ENCODE results near the gene BUD23.

DNA sequence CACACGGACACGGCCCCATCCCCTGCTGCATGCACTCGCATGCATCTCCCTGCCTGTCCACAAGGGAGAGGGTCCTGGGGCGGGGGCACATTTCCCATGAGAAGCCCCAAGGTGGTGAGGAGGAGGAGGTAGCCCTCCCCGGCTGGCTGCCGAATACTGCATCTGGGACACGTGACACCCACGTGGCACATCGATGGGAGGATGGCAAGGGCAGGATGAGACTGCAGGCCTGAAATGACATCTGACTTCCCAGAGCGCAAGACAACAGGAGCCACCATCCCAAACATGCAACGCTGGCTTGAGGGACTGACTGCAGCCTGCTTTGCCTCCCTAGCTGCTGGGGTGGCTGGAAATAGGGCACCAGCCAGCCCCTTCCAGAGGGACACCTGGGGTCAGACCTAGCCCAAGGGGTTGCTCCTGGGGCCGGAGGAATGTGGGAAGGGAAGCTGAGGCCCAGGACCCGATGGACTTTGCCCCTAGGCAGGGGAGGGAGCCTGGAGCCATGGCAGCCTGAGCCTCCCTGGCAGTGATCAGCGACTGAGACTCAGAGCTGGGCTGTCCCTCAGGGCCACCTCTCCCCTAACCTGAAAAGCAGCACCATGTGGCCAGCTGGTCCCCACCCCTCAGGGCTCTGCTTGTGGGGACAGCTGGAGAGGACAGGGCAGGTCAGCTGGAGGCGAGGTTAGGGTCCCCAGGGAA lies 16.1 kb downstream of the BUD23 start:
- TF ChIP-seq POLR2AphosphoS5 (IDR thresholded peaks at IDR 0.05; ENCODE audit: insufficient read depth, low read depth, low read length) (no peak), POLR2A (IDR thresholded peaks at IDR 0.05; ENCODE audit: low read depth, low read length) (no peak), EZH2 (IDR thresholded peaks at IDR 0.05; ENCODE audit: borderline replicate concordance, low read depth, low read length, severe bottlenecking) (no peak), MYC (IDR thresholded peaks at IDR 0.05; ENCODE audit: low read depth, low read length) (no peak)
- TF ChIP-seq, protein P1, sequence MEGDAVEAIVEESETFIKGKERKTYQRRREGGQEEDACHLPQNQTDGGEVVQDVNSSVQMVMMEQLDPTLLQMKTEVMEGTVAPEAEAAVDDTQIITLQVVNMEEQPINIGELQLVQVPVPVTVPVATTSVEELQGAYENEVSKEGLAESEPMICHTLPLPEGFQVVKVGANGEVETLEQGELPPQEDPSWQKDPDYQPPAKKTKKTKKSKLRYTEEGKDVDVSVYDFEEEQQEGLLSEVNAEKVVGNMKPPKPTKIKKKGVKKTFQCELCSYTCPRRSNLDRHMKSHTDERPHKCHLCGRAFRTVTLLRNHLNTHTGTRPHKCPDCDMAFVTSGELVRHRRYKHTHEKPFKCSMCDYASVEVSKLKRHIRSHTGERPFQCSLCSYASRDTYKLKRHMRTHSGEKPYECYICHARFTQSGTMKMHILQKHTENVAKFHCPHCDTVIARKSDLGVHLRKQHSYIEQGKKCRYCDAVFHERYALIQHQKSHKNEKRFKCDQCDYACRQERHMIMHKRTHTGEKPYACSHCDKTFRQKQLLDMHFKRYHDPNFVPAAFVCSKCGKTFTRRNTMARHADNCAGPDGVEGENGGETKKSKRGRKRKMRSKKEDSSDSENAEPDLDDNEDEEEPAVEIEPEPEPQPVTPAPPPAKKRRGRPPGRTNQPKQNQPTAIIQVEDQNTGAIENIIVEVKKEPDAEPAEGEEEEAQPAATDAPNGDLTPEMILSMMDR (IDR thresholded peaks at IDR 0.05; ENCODE audit: extremely low read depth in 1 of 2, insufficient read depth in 1 of 2, low read depth in 1 of 2, low read length in 2 of 2): no peak
- TF ChIP-seq, protein P2, sequence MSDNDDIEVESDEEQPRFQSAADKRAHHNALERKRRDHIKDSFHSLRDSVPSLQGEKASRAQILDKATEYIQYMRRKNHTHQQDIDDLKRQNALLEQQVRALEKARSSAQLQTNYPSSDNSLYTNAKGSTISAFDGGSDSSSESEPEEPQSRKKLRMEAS (IDR thresholded peaks at IDR 0.05; ENCODE audit: insufficient read depth, insufficient read length): no peak

Data from endothelial cell of umbilical vein (primary cell).